WTC11 (cell line): ENCODE data around the gene ABCG1. TPM values are rescaled to one million over a fixed set of nuclear protein-coding genes. Genes with fewer than 3 reads are reported as not detected.

Experiments used
- ATAC-seq: fragments of 200-7000 bp; cut with Tn5 transposase; 2 replicates; pipeline ENCODE4 v1.10.0; 2021; ENCODE audit warnings: mild to moderate bottlenecking, moderate library complexity
- CTCF ChIA-PET: fragments of 300-600 bp; sonication (Branson Sonifier 250); formaldehyde crosslinking; loops from one replicate; lab custom pipeline; 2021; ENCODE audit warnings: antibody characterized with exemption; lab: Charles Lee
- POLR2A ChIA-PET: fragments of 350-600 bp; sonication (Branson Sonifier 250); formaldehyde crosslinking; loops from one replicate; lab custom pipeline; 2021; ENCODE audit warnings: antibody characterized with exemption; lab: Charles Lee
- DNase-seq: peaks from one replicate; pipeline ENCODE4 v3.0.0; 2021; ENCODE audit warnings: low spot score
- H3K27ac Mint-ChIP-seq: 2 replicates; pipeline ENCODE4 v1.8.0; 2021; ENCODE audit warnings: mixed read lengths
- H3K27me3 Mint-ChIP-seq: 2 replicates; pipeline ENCODE4 v1.8.0; 2021; ENCODE audit warnings: low read depth, mild to moderate bottlenecking, moderate library complexity, mixed read lengths
- H3K36me3 Mint-ChIP-seq: 2 replicates; pipeline ENCODE4 v1.8.0; 2021; ENCODE audit warnings: mixed read lengths
- H3K4me1 Mint-ChIP-seq: 2 replicates; pipeline ENCODE4 v1.8.0; 2022; ENCODE audit warnings: mixed read lengths
- H3K4me3 Mint-ChIP-seq: 2 replicates; pipeline ENCODE4 v1.8.0; 2021; ENCODE audit warnings: mild to moderate bottlenecking, moderate library complexity, mixed read lengths
- H3K9me3 Mint-ChIP-seq: 2 replicates; pipeline ENCODE4 v1.8.0; 2021; ENCODE audit warnings: mixed read lengths
- ARID4B ChIP-seq: sonication (generic); formaldehyde crosslinking; IDR thresholded peaks from 2 replicates; pipeline ENCODE4 v1.8.0; 2023; ENCODE audit warnings: missing genetic modification reagents, mild to moderate bottlenecking, borderline replicate concordance
- CREM ChIP-seq: sonication (generic); formaldehyde crosslinking; IDR thresholded peaks from 2 replicates; pipeline ENCODE4 v1.8.1; 2022; ENCODE audit warnings: mild to moderate bottlenecking, missing genetic modification reagents, moderate library complexity
- CTCF ChIP-seq: fragments of 200-600 bp; IDR thresholded peaks from 2 replicates; pipeline ENCODE4 v1.8.0; 2022; ENCODE audit warnings: antibody characterized with exemption
- EMX1 ChIP-seq: fragments of 250-450 bp; sonication (Bioruptor Pico); IDR thresholded peaks from 2 replicates; pipeline ENCODE4 v1.8.0; 2021; ENCODE audit warnings: mild to moderate bottlenecking
- MAX ChIP-seq: sonication (generic); formaldehyde crosslinking; IDR thresholded peaks from 2 replicates; pipeline ENCODE4 v1.8.0; 2022; ENCODE audit warnings: mild to moderate bottlenecking, missing genetic modification reagents
- NFATC4 ChIP-seq: fragments of 250-450 bp; sonication (Bioruptor Pico); IDR thresholded peaks from 2 replicates; pipeline ENCODE4 v1.9.0; 2021; ENCODE audit warnings: mild to moderate bottlenecking
- OVOL2 ChIP-seq: fragments of 250-450 bp; sonication (Bioruptor Pico); IDR thresholded peaks from 2 replicates; pipeline ENCODE4 v1.9.0; 2021; ENCODE audit warnings: mild to moderate bottlenecking, borderline replicate concordance
- SMAD4 ChIP-seq: sonication (generic); formaldehyde crosslinking; IDR thresholded peaks from 2 replicates; pipeline ENCODE4 v1.8.0; 2022; ENCODE audit warnings: mild to moderate bottlenecking, missing genetic modification reagents
- SOX15 ChIP-seq: fragments of 250-450 bp; sonication (Bioruptor Pico); IDR thresholded peaks from 2 replicates; pipeline ENCODE4 v1.9.0; 2021; ENCODE audit warnings: mild to moderate bottlenecking
- SP1 ChIP-seq: sonication (generic); formaldehyde crosslinking; conservative IDR thresholded peaks from 2 replicates; pipeline ENCODE4 v1.8.1; 2022; ENCODE audit warnings: missing genetic modification reagents
- TEAD4 ChIP-seq: sonication (generic); formaldehyde crosslinking; IDR thresholded peaks from 2 replicates; pipeline ENCODE4 v1.8.0; 2022; ENCODE audit warnings: mild to moderate bottlenecking, missing genetic modification reagents
- ZNF138 ChIP-seq: sonication (generic); formaldehyde crosslinking; conservative IDR thresholded peaks from 2 replicates; pipeline ENCODE4 v1.8.1; 2022; ENCODE audit warnings: mild to moderate bottlenecking, moderate library complexity, missing genetic modification reagents
- ZNF416 ChIP-seq: fragments of 250-450 bp; sonication (Bioruptor Pico); IDR thresholded peaks from 2 replicates; pipeline ENCODE4 v1.9.0; 2021; ENCODE audit warnings: mild to moderate bottlenecking, inconsistent platforms
- total RNA-seq: library from RNA; stranded (reverse); gene quantifications from 3 replicates; pipeline ENCODE4 v1.2.3, GENCODE V29; 2021
- TF ChIP-seq, protein P1 (sequence below): fragments of 250-450 bp; sonication (Bioruptor Pico); conservative IDR thresholded peaks from 2 replicates; pipeline ENCODE4 v1.9.0; 2021; ENCODE audit warnings: mild to moderate bottlenecking

The ABCG1 gene
- total RNA-seq, 1 experiment from 2014 or later = 4.0 TPM

GRCh38 chr21:42288962-42289361 is 70.0 kb downstream of the ABCG1 start:
- no peaks in the 10 kb centered on the region for H3K4me1 Mint-ChIP-seq
- H3K27me3 Mint-ChIP-seq = no peaks in the 10 kb centered on the region
- ATAC-seq (no peak), DNase-seq (no peak)
- no peak overlapping the region for H3K27ac Mint-ChIP-seq
- ChIA-PET CTCF (no interaction called here), POLR2A (no interaction called here)
- peaks cover 13% of the 10 kb centered on the region for H3K36me3 Mint-ChIP-seq
- no peak for TF ChIP-seq OVOL2 (CRISPR knock-in tag)
- no peak for TF ChIP-seq SP1
- no peak for TF ChIP-seq CTCF
- TF ChIP-seq NFATC4 (CRISPR knock-in tag) = no peak
- no peak overlapping the region for H3K4me3 Mint-ChIP-seq
- H3K9me3 Mint-ChIP-seq = peaks cover 12% of the 10 kb centered on the region

DNA sequence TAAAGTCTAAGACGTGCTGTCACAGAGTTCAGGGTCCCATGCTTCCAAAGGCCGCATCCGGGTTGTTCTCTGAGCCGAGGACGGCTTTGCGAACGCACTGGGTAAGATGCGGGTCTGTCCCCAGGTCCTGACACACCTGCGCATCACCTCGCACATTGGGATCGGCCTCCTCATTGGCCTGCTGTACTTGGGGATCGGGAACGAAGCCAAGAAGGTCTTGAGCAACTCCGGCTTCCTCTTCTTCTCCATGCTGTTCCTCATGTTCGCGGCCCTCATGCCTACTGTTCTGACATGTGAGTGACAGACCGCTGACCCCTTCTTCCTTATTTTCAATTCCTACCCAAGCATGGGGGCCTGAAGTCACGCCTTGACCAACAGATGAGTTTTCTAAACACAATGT is 71.0 kb downstream of the ABCG1 start:
- ChIA-PET CTCF (interaction anchor here (1.6 kb wide), 1 partner anchor 303 kb away, joined by 4 read pairs; no protein-coding TSS in a partner anchor), POLR2A (no interaction called here)
- Mint-ChIP-seq H3K4me1 (no peaks in the 10 kb centered on the region), H3K27ac (no peak overlapping the region), H3K4me3 (no peak overlapping the region), H3K9me3 (peaks cover 12% of the 10 kb centered on the region), H3K27me3 (no peaks in the 10 kb centered on the region), H3K36me3 (peaks cover 13% of the 10 kb centered on the region)
- TF ChIP-seq TEAD4 (no peak), ARID4B (CRISPR knock-in tag) (no peak), CTCF (no peak), ZNF138 (CRISPR knock-in tag) (no peak)
- no peak for ATAC-seq
- no peak for DNase-seq

- POLR2A ChIA-PET = no interaction called here
- Mint-ChIP-seq H3K27me3 (no peaks in the 10 kb centered on the region), H3K27ac (no peak overlapping the region), H3K4me1 (no peaks in the 10 kb centered on the region), H3K36me3 (peaks cover 13% of the 10 kb centered on the region), H3K4me3 (no peak overlapping the region), H3K9me3 (peaks cover 12% of the 10 kb centered on the region)
- CTCF ChIA-PET = interaction anchor here (1.0 to 1.9 kb wide), 3 partner anchors 20 to 303 kb away, joined by 4 to 17 read pairs (median 6); no protein-coding TSS in a partner anchor
- ATAC-seq (no peak), DNase-seq (no peak)
- TF ChIP-seq CREM (CRISPR knock-in tag) (no peak), EMX1 (no peak)
These were observed 71.6 kb downstream of the ABCG1 start for GRCh38 chr21:42290505-42290904.

DNA sequence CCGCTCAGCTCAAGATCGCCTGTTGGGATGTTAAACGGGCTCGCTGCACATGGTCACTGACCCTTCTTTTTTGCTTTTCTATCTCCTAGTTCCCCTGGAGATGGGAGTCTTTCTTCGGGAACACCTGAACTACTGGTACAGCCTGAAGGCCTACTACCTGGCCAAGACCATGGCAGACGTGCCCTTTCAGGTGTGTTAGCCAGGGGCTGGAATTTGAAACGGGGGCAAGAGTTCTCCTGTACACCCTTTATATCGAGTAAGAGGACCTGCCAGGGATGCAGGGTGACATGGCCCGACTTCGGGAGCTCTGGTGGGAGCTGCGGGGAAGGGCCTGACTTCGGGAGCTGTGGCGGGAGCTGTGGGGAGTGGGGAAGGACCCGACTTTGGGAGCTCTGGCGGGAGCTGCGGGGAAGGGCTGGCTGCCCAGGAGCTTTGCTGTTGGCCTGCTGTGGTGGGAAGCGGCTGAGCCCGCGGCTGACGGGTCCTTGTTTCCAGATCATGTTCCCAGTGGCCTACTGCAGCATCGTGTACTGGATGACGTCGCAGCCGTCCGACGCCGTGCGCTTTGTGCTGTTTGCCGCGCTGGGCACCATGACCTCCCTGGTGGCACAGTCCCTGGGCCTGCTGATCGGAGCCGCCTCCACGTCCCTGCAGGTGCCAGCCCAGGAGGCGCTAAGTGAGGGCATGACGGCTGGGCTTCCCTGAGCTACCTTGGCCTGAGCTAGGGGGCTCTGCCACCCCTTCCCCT is 72.2 kb downstream of the ABCG1 start:
- DNase-seq (no peak), ATAC-seq (peak; percentile 18; the same call in 1 of the 2 replicates)
- 0 out of 2 replicates have a peak overlapping the region, but pooled peaks have one; percentile 57 for H3K27ac Mint-ChIP-seq
- no peak overlapping the region for H3K4me3 Mint-ChIP-seq
- CTCF ChIA-PET = interaction anchor here (1.0 to 1.9 kb wide), 3 partner anchors 19 to 302 kb away, joined by 4 to 17 read pairs (median 6); no protein-coding TSS in a partner anchor
- H3K27me3 Mint-ChIP-seq = no peaks in the 10 kb centered on the region
- POLR2A ChIA-PET = no interaction called here
- no peaks in the 10 kb centered on the region for H3K4me1 Mint-ChIP-seq
- H3K9me3 Mint-ChIP-seq = peaks cover 12% of the 10 kb centered on the region
- H3K36me3 Mint-ChIP-seq = peaks cover 13% of the 10 kb centered on the region
- TF ChIP-seq SOX15 (CRISPR knock-in tag) = no peak
- no peak for TF ChIP-seq ZNF416 (CRISPR knock-in tag)
- TF ChIP-seq MAX = no peak
- TF ChIP-seq CREM (CRISPR knock-in tag) = no peak
- TF ChIP-seq SMAD4 (CRISPR knock-in tag) = no peak
- TF ChIP-seq, protein P1, sequence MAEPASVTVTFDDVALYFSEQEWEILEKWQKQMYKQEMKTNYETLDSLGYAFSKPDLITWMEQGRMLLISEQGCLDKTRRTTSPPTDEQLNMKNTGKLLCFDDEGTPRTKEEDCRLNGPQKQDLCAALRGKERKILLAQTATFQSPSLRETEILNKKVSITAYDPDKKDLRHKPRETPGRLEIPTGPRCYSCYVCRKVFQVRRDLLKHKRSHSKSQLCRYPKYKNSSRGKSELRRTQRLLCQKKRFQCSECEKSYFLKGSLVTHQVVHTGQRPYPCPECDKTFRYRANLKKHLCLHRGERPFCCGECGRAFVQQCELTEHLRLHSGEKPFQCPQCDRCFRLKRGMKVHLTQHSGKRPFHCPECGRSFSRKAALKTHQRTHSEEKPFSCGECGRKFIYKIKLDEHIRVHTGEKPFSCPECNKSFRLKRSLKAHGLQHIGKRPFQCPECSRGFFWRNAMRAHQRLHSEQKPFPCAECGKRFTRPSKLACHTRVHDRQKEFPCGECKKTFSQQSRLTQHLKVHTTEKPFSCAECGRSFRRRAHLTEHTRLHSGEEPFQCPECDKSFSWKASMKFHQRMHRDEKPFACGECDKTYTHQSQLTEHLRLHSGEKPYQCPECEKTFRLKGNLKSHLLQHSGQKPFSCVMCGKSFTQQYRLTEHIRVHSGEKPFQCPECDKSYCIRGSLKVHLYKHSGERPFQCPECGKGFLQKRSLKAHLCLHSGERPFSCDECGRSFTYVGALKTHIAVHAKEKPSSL = no peak
